Lower leg skin (tissue), 4 donors: ENCODE data around the gene HCAR3. TPM values are rescaled to one million over a fixed set of nuclear protein-coding genes. Genes with fewer than 3 reads are reported as not detected.
"Not testable (repeated sequence)": the region's sequence is repeated elsewhere in the genome, so short reads cannot be mapped to it uniquely, and the experiment has no call there.

Experiments
- DNase-seq, 2 donors: peaks; one replicate each; pipeline ENCODE4 v3.0.0-alpha.2; 2019; ENCODE audit warnings: low spot score in 2 of 2
- H3K4me3 ChIP-seq: fragments of 200-600 bp; sonication (generic); 2 replicates; pipeline ENCODE4 v1.5.1; 2017; ENCODE audit warnings: mild to moderate bottlenecking, low read depth; ENCODE audit not compliant: poor library complexity, severe bottlenecking
- POLR2A ChIP-seq, 2 donors: fragments of 450-650 bp; IDR thresholded peaks; one replicate each; pipeline ENCODE4 v1.6.1; 2016 to 2017; ENCODE audit warnings: antibody characterized with exemption in 2 of 2, mild to moderate bottlenecking in 1 of 2, moderate library complexity in 1 of 2
- WGBS, 2 donors: methylation state at CpG; one replicate each; pipeline ENCODE4 v1.1.5; 2018; 5-methylcytosine and 5-hydroxymethylcytosine counted together
- intact Hi-C: fragments of 100-400 bp; cut with DNase I; formaldehyde crosslinking; loops from one replicate; pipeline ENCODE4 v1.15.0; 2023; ENCODE audit warnings: low total_unique reads
- total RNA-seq, 4 donors: library from RNA; depleted of rRNA; stranded (reverse); fragments of >200 nt; gene quantifications; one replicate each; pipeline ENCODE4 v1.1.0, GENCODE V29; 2016
- TF ChIP-seq, protein P1 (sequence below), 3 donors: fragments of 450-650 bp; IDR thresholded peaks; one replicate each; pipeline ENCODE4 v1.5.1; 2016; ENCODE audit warnings: antibody characterized with exemption in 3 of 3, mild to moderate bottlenecking in 3 of 3, moderate library complexity in 2 of 3

The HCAR3 gene
- total RNA-seq, 4 donors from 2014 or later = 3.5 to 15.6 (median 10.2) TPM

DNA sequence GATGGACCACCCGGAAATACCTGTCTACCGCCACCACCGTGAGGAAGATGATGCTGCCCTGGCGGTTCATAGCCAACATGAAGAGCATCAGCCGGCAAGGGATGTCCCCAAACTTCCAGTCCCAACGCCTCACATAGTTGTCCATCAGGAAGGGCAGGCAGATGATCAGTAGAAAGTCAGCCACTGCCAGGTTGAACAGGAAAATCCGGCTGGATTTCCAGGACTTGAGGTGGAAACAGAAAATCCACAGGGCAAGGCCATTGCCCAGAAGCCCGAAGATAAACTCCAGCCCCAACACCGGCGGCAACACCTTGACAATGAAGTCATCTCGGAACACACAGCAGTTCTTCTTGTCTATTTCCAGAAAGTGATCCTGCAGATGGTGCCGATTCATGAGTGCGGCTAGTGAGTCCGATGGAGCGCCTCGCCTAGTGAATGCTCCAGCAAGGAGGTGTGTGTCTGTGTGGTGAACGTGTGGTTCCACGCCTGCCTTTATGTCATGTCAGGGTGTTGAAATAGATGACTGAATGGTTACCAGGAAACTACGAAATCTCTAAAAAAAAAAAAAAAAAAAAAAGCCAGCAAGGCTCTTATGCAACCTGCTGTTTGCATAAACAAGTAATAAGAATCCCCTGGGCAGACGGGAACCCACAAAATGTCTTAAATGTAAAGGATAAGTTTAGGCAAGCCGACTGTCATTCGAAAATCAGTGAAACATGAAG is 13.6 kb downstream of the HCAR3 start, which contains the start of gene HCAR2:
Gene HCAR2 (minus strand): TSS at position 468 of the 722 bp plus-strand sequence. CDS start 74 bp downstream, at position 394.
- WGBS, 2 donors = 50 to 58% methylated on average over 22 of the region's 22 CpGs
- H3K4me3 ChIP-seq = not testable (repeated sequence)

DNA sequence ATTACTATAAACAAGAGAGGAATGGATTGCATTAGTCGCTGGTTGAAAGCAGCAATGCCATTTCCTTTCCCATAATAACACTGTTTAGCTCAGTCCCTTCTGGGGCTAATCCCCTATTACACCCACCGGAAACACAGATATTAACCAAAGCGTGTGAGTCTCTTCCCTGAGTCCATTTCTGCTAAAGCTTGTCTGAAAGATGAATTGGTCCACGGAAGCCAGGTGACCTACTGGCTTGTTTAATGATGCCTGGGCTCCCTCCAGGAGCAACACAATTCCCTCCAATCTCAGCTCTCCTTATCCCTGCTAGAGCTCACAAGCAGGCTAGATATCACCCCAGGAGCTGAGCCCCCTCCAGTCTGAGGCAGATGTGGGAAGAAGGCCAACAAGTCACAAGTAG is 15.1 kb downstream of the HCAR3 start:
- H3K4me3 ChIP-seq, DNase-seq, intact Hi-C loops: not testable (repeated sequence)
- WGBS, 2 donors = 25 to 39% methylated on average over 4 of the region's 4 CpGs

More for the DNA sequence above, 13.6 kb downstream of the HCAR3 start, which contains the start of gene HCAR2:
- DNase-seq = peak; percentile 48 to 75
- intact Hi-C loops = not testable (repeated sequence)

DNA sequence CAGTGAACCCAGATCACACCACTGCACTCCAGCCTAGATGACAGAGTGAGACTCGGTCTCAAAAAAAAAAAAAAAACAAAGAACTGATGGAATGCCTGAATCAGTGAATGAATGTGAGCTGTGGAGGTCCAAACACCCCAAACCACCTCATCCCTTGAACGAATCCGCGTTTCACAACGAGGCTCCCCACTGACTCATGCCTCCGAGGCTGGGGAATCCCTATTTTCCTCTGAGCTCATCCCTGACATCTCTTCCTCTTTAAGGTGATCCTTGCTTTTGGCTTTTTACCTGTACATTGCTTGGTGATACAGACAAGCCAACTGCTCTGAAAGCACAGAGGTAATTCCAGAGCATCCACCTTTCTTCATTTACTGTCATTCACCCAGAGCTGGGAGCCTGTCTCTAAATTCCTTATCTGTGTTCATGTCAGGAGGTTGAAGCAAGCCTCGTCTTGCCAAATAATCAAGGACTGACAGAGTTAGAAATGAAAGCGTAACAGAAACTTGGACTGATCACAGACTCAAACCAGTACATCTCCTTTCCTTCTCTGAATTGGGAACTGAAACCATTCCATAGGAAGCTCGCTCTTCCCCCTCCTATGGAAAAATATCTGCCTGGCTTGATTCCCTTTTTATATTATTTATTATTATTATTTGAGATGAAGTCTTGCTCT is 16.4 kb downstream of the HCAR3 start:
- H3K4me3 ChIP-seq, intact Hi-C loops: not testable (repeated sequence)
- no CpG with 5 or more reads among the region's 9 CpGs for WGBS, 2 donors

DNA sequence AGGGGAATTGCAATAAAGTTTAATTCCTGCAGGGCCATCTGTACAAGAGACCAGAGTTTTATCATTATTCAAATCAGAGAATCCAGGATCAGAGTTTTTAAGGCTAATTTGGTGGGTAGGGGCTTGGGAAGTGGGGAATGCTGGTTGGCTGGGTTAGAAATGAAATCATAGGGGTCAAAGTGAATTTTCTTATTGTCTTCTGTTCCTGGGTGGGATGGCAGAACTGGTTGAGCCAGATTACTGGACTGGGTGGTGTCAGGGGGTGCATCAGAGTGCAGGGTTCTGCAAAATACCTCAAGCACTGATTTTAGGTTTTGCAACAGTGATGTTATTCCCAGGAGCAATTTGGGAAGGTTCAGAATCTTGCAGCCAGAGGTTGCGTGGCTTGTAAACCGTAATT is 19.7 kb downstream of the HCAR3 start:
- DNase-seq, H3K4me3 ChIP-seq, intact Hi-C loops: not testable (repeated sequence)
- 46 to 59% methylated on average over 2 of the region's 2 CpGs for WGBS, 2 donors

More for the DNA sequence above, 16.4 kb downstream of the HCAR3 start:
- not testable (repeated sequence) for DNase-seq

DNA sequence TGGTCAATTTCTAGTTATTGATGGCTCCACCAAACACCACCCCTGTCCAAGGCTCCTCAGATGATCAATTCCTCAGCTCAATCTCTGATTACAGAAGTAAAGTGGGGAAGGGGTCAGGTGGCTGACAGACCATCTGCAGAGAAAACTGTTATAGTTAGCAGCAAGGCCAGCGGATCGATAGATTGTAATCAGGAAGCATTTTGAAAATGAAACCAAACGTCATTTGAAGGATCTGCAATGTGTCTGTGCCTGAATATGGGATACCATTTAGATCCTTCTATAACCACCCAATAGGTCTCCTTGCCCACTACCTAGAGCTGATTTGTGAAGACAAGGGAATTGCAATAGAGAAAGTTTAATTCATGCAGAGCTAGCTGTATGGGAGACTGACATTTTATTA is 25.0 kb downstream of the HCAR3 start:
- intact Hi-C loops = no loop called here
- no peak for TF ChIP-seq POLR2A (IDR thresholded peaks at IDR 0.05)
- TF ChIP-seq, protein P1, sequence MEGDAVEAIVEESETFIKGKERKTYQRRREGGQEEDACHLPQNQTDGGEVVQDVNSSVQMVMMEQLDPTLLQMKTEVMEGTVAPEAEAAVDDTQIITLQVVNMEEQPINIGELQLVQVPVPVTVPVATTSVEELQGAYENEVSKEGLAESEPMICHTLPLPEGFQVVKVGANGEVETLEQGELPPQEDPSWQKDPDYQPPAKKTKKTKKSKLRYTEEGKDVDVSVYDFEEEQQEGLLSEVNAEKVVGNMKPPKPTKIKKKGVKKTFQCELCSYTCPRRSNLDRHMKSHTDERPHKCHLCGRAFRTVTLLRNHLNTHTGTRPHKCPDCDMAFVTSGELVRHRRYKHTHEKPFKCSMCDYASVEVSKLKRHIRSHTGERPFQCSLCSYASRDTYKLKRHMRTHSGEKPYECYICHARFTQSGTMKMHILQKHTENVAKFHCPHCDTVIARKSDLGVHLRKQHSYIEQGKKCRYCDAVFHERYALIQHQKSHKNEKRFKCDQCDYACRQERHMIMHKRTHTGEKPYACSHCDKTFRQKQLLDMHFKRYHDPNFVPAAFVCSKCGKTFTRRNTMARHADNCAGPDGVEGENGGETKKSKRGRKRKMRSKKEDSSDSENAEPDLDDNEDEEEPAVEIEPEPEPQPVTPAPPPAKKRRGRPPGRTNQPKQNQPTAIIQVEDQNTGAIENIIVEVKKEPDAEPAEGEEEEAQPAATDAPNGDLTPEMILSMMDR (IDR thresholded peaks at IDR 0.05) = no peak
- WGBS, 2 donors = 81 to 89% methylated on average over 3 of the region's 3 CpGs

DNA sequence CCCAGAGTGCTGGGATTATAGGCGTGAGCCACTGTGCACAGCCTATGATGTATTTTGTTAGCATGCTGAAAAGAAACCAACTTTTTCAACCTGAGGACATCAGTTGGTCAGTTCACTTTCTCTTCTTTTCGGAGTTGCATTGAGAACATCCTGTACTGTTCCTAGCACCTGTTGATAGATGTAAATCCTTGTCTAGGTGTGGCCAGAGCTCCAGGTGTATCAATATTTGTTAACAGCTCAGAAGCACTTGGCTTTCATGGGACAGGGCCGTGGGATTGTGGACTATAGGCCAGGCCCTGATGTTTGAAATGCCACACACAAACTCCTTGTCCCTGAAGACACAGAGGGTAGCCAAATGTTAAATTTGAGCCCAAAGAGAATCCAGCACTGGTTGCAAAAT is 28.3 kb downstream of the HCAR3 start:
- intact Hi-C loops = no loop called here
- H3K4me3 ChIP-seq = no peak overlapping the region
- 88 to 94% methylated on average over 3 of the region's 3 CpGs for WGBS, 2 donors
- no peak for TF ChIP-seq POLR2A (IDR thresholded peaks at IDR 0.05)
- no peak for DNase-seq

More for the DNA sequence above, 25.0 kb downstream of the HCAR3 start:
- no peak overlapping the region for H3K4me3 ChIP-seq
- DNase-seq = no peak

DNA sequence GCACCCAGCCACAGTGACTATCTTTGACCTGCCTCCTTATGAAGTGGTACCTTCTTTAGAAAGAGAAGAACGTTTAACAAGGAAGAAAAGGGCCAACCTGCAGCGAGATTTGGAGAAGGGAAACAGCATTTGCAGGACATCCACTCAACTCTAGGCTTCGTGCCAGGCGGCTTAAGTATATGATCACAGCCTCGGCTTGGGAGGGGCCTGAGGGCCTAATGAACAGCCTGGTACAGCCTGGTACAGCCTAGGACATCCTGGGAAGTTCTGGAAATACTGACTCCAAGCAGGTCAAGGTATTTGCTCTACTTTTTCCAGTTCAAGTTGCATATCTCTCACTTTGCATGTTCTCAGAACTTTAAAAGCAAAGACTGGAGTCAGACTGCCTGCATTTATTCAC is 29.5 kb downstream of the HCAR3 start:
- intact Hi-C loops = no loop called here
- 61 to 64% methylated on average over 5 of the region's 5 CpGs for WGBS, 2 donors
- no peak overlapping the region for H3K4me3 ChIP-seq
- no peak for DNase-seq
- TF ChIP-seq, protein P1 (IDR thresholded peaks at IDR 0.05) = no peak
- TF ChIP-seq POLR2A (IDR thresholded peaks at IDR 0.05) = no peak

DNA sequence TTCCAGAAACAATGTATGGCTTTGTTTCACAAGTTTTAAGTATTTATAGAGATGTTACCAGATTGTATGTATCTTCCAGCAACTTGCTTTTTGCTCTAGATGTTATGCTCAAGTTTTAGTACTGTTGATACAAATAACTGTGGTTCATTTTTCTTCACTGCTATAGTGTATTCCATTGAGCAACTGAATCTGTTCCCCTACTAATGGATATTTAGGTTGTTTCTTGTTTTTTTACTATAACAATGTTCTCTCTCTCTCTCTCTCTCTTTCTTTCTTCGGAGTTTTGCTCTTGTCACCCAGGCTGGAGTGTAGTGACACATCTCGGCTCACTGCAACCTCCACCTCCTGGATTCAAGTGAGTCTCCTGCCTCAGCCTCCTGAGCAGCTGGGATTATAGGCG is 30.1 kb downstream of the HCAR3 start:
- H3K4me3 ChIP-seq = no peak overlapping the region
- DNase-seq = no peak
- intact Hi-C loops = no loop called here
- WGBS, 2 donors = 81 to 93% methylated on average over 3 of the region's 3 CpGs
- no peak for TF ChIP-seq POLR2A (IDR thresholded peaks at IDR 0.05)
- TF ChIP-seq, protein P1 (IDR thresholded peaks at IDR 0.05) = no peak
